ENCODE measurements around the gene MFAP4.

Gene MFAP4

GRCh38 chr17:19386974-19387920, at the start of gene MFAP4:
TSS of gene MFAP4 (minus strand) at chr17:19387190. CDS start at chr17:19387155, 35 bp downstream.
- no peak for DNase-seq (ENCODE audit: low read depth)

- DNase-seq (ENCODE audit: low read depth): no peak
Observed at GRCh38 chr17:19433727-19434340, 46.8 kb upstream of the MFAP4 start.

GRCh38 chr17:19433255-19433654, 46.3 kb upstream of the MFAP4 start:
- DNase-seq (ENCODE audit: low read depth): no peak

- DNase-seq (ENCODE audit: low read depth): no peak
Observed at GRCh38 chr17:19431691-19432090, 44.7 kb upstream of the MFAP4 start.

- no peak for DNase-seq (ENCODE audit: low read depth)
Observed at GRCh38 chr17:19426631-19427030, 39.6 kb upstream of the MFAP4 start.

- DNase-seq (ENCODE audit: low read depth): no peak
Observed at GRCh38 chr17:19424934-19425868, 38.2 kb upstream of the MFAP4 start.

GRCh38 chr17:19421926-19422325, 34.9 kb upstream of the MFAP4 start:
- no peak for DNase-seq (ENCODE audit: low read depth)

- no peak for DNase-seq (ENCODE audit: low read depth)
Observed at GRCh38 chr17:19421219-19421618, 34.2 kb upstream of the MFAP4 start.

- DNase-seq (ENCODE audit: low read depth): no peak
Observed at GRCh38 chr17:19418251-19418992, 31.4 kb upstream of the MFAP4 start.

- DNase-seq (ENCODE audit: low read depth): no peak
Observed at GRCh38 chr17:19417611-19418010, 30.6 kb upstream of the MFAP4 start.

GRCh38 chr17:19415806-19416775, 29.1 kb upstream of the MFAP4 start:
- DNase-seq (ENCODE audit: low read depth): no peak

- DNase-seq (ENCODE audit: low read depth): no peak
Observed at GRCh38 chr17:19415311-19415710, 28.3 kb upstream of the MFAP4 start.

GRCh38 chr17:19414396-19415280, 27.6 kb upstream of the MFAP4 start:
- no peak for DNase-seq (ENCODE audit: low read depth)

GRCh38 chr17:19413761-19414160, 26.8 kb upstream of the MFAP4 start:
- no peak for DNase-seq (ENCODE audit: low read depth)

GRCh38 chr17:19412984-19413383, 26.0 kb upstream of the MFAP4 start:
- no peak for DNase-seq (ENCODE audit: low read depth)

- no peak for DNase-seq (ENCODE audit: low read depth)
Observed at GRCh38 chr17:19412510-19412909, 25.5 kb upstream of the MFAP4 start.

- no peak for DNase-seq (ENCODE audit: low read depth)
Observed at GRCh38 chr17:19411631-19412030, 24.6 kb upstream of the MFAP4 start.

GRCh38 chr17:19410875-19411620, 24.1 kb upstream of the MFAP4 start, which contains the start of gene RNF112:
TSS of gene RNF112 (plus strand) at chr17:19411232. CDS start at chr17:19411409, 177 bp downstream.
- no peak for DNase-seq (ENCODE audit: low read depth)
